KG1 (cell line): ENCODE results near the gene UBN2.

Source experiments
- DNase-seq: peaks from one replicate; lab custom pipeline; 2025; lab: John Stamatoyannopoulos, UW

UBN2 gene

GRCh38 chr7:139345042-139345441 lies 114.0 kb downstream of the UBN2 start:
- no peak for DNase-seq

GRCh38 chr7:139351027-139351426 lies 120.0 kb downstream of the UBN2 start:
- DNase-seq: no peak

- no peak for DNase-seq
These were observed 123.7 kb downstream of the UBN2 start for GRCh38 chr7:139354729-139355128.

GRCh38 chr7:139355320-139355719 lies 124.3 kb downstream of the UBN2 start:
- DNase-seq: no peak
